Natural killer cell (primary cell): Measurements from ENCODE around the gene EDIL3. TPM values are rescaled to one million over a fixed set of nuclear protein-coding genes. Genes with fewer than 3 reads are reported as not detected.
A peak's percentile ranks its signal among the peaks of the same experiment; 100 is the strongest.

Experiments used
- ATAC-seq, 3 donors: fragments of 150-1000 bp in 2 of 3; fragments of 200-7000 bp in 1 of 3; cut with Tn5 transposase; 1 replicate in 1 of 3; 2 replicates in 2 of 3; pipeline ENCODE4 v1.10.0; 2021; ENCODE audit warnings: mild to moderate bottlenecking in 2 of 3, moderate library complexity in 2 of 3
- DNase-seq, 2 donors: peaks; one replicate each; pipeline versions ENCODE4 v3.0.0 to v3.0.0-alpha.2; 2013 to 2021; ENCODE audit warnings: mixed read lengths in 1 of 2
- H3K27ac ChIP-seq: one replicate; pipeline ENCODE4 v1.5.1; 2013; ENCODE audit warnings: mild to moderate bottlenecking, low read length
- H3K27me3 ChIP-seq: one replicate; pipeline ENCODE4 v1.6.1; 2013; ENCODE audit warnings: low read length; ENCODE audit not compliant: control insufficient read depth, insufficient read depth
- H3K36me3 ChIP-seq: one replicate; pipeline ENCODE4 v1.6.1; 2013; ENCODE audit warnings: low read length; ENCODE audit not compliant: control insufficient read depth, insufficient read depth
- H3K4me1 ChIP-seq: one replicate; pipeline ENCODE4 v1.6.1; 2013; ENCODE audit warnings: low read length; ENCODE audit not compliant: control insufficient read depth, insufficient read depth
- H3K4me3 ChIP-seq: one replicate; pipeline ENCODE4 v1.5.1; 2013; ENCODE audit warnings: low read length
- H3K9me3 ChIP-seq: one replicate; pipeline ENCODE4 v1.6.1; 2013; ENCODE audit warnings: low read length; ENCODE audit not compliant: control insufficient read depth, insufficient read depth
- H3K27ac Mint-ChIP-seq, 2 donors: one replicate each; pipeline ENCODE4 v1.8.0; 2022; ENCODE audit warnings: mild to moderate bottlenecking in 2 of 2, mixed read lengths in 2 of 2, moderate library complexity in 1 of 2
- H3K27me3 Mint-ChIP-seq, 2 donors: one replicate each; pipeline ENCODE4 v1.8.0; 2022; ENCODE audit warnings: low read depth in 2 of 2, mixed read lengths in 2 of 2
- H3K36me3 Mint-ChIP-seq: one replicate; pipeline ENCODE4 v1.8.0; 2022; ENCODE audit warnings: mixed read lengths
- H3K4me1 Mint-ChIP-seq, 2 donors: one replicate each; pipeline ENCODE4 v1.8.0; 2022; ENCODE audit warnings: mixed read lengths in 2 of 2
- H3K4me3 Mint-ChIP-seq: one replicate; pipeline ENCODE4 v1.8.0; 2022; ENCODE audit warnings: mild to moderate bottlenecking, moderate library complexity, mixed read lengths
- H3K9me3 Mint-ChIP-seq, 2 donors: one replicate each; pipeline ENCODE4 v1.8.0; 2022; ENCODE audit warnings: mixed read lengths in 2 of 2
- WGBS: methylation state at CpG from one replicate; pipeline ENCODE4 v1.1.7; 2013; ENCODE audit warnings: missing lambda C conversion rate; ENCODE audit not compliant: insufficient coverage; 5-methylcytosine and 5-hydroxymethylcytosine counted together
- intact Hi-C: fragments of 100-400 bp; cut with micrococcal nuclease; formaldehyde crosslinking; loops from one replicate; pipeline ENCODE4 v1.14.2; 2022
- total RNA-seq, 4 donors: library from RNA; stranded (reverse); fragments of 120-200 nt in 1 of 4; gene quantifications; one replicate each; pipeline versions ENCODE4 v1.2.3 to v1.2.4, GENCODE V29; 2013 to 2022
- TF ChIP-seq, protein P1 (sequence below): fragments of 200-600 bp; IDR thresholded peaks from one replicate; pipeline ENCODE4 v1.8.0; 2022; ENCODE audit warnings: antibody characterized with exemption

EDIL3 gene
- total RNA-seq, 3 donors from 2014 or later (not counting 1 experiment from before 2014, with no cell fraction given), result not detected

DNA sequence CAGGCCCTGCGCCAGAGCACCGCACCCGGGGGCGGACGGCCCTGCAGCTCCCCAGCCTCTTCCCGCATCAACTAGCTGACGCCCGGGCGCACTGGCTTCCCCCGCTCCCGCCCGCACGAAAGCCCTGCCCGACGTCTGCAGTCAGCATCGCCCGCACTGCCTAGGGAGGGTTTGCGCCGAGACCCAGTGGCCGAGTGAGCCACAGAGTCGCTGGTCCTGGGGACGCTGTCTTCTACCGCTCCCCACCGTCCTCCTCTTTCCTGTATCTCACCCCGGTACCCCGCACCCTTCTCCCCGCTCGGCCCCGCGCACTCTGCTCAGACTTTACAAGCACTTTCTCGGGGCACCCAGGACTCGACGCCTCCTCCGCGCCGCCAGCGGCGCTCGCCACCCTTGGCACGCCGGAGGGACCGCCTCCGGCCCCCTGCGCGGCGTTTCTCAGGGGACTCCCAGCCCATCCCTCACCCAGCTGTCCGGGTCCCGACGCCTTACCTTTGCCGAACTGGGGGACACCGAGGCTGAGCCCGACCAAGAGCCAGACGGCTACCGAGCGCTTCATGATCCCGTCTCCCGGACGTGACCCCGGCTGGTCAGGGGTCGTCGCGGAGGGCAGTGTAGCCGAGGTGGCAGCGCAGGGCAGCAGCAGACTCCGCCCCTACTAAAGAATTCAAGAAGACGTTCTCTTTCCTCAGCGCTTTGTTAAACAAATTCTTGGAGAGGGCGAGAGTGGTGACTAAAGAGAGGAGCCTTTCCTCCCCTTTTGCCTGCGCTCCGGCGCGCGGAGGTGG, 670 bp downstream of the EDIL3 start:
- DNase-seq, result no peak
- peaks cover 17% of the 10 kb centered on the region for H3K27me3 ChIP-seq
- no peak overlapping the region for H3K4me3 ChIP-seq
- no peak overlapping the region for H3K27ac Mint-ChIP-seq
- peaks cover 26 to 32% of the 10 kb centered on the region in 2 donors for H3K27me3 Mint-ChIP-seq
- H3K36me3 ChIP-seq, result no peaks in the 10 kb centered on the region
- H3K27ac ChIP-seq, result no peak overlapping the region
- no peaks in the 10 kb centered on the region for H3K36me3 Mint-ChIP-seq
- peaks cover 0 to 6% of the 10 kb centered on the region in 2 donors for H3K4me1 Mint-ChIP-seq
- H3K4me1 ChIP-seq, result peaks cover 2% of the 10 kb centered on the region
- intact Hi-C loops, result no loop called here
- no peak for ATAC-seq
- TF ChIP-seq, protein P1, sequence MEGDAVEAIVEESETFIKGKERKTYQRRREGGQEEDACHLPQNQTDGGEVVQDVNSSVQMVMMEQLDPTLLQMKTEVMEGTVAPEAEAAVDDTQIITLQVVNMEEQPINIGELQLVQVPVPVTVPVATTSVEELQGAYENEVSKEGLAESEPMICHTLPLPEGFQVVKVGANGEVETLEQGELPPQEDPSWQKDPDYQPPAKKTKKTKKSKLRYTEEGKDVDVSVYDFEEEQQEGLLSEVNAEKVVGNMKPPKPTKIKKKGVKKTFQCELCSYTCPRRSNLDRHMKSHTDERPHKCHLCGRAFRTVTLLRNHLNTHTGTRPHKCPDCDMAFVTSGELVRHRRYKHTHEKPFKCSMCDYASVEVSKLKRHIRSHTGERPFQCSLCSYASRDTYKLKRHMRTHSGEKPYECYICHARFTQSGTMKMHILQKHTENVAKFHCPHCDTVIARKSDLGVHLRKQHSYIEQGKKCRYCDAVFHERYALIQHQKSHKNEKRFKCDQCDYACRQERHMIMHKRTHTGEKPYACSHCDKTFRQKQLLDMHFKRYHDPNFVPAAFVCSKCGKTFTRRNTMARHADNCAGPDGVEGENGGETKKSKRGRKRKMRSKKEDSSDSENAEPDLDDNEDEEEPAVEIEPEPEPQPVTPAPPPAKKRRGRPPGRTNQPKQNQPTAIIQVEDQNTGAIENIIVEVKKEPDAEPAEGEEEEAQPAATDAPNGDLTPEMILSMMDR, result no peak
- peaks cover 0 to 2% of the 10 kb centered on the region in 2 donors for H3K9me3 Mint-ChIP-seq
- H3K9me3 ChIP-seq, result peaks cover 4% of the 10 kb centered on the region
- H3K4me3 Mint-ChIP-seq, result no peak overlapping the region
- WGBS, result 3% methylated on average over 73 of the region's 73 CpGs

DNA sequence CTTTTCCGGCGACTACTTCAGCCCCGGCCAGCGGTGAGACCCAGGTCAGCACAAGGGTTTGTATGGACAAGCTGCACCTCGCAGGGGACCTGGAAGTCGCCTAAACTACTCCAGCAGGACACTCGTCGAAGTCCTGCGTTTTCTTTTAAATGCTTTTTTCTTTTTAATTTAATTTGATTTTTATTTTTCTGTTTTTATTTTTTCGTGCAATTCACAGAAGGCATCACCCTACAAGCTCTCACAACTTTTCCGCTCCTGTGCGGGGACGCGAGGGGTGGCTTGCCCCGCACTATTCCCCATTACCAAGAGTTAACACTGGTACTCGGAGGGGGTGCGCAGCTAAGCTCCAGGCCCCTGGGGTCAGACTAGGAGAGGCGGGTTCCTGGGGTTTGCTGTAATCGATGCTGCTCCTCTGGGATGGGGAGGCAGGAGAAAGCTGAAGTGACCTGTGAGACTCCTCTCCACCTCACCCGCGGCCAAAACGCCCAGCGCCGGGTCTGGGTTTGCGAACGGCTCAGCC, 1.3 kb downstream of the EDIL3 start:
- H3K4me3 ChIP-seq, result no peak overlapping the region
- ATAC-seq (no peak), DNase-seq (no peak)
- H3K4me1 Mint-ChIP-seq, result peaks cover 0 to 6% of the 10 kb centered on the region in 2 donors
- no peak overlapping the region for H3K27ac Mint-ChIP-seq
- peaks cover 2% of the 10 kb centered on the region for H3K4me1 ChIP-seq
- H3K36me3 Mint-ChIP-seq, result no peaks in the 10 kb centered on the region
- H3K27me3 Mint-ChIP-seq, result peaks cover 26 to 32% of the 10 kb centered on the region in 2 donors
- H3K36me3 ChIP-seq, result no peaks in the 10 kb centered on the region
- H3K4me3 Mint-ChIP-seq, result no peak overlapping the region
- intact Hi-C loops, result no loop called here
- H3K9me3 Mint-ChIP-seq, result peaks cover 0 to 2% of the 10 kb centered on the region in 2 donors
- TF ChIP-seq, protein P1, result no peak
- peaks cover 4% of the 10 kb centered on the region for H3K9me3 ChIP-seq
- H3K27me3 ChIP-seq, result peaks cover 17% of the 10 kb centered on the region
- H3K27ac ChIP-seq, result no peak overlapping the region
- WGBS, result 5% methylated on average over 25 of the region's 26 CpGs

DNA sequence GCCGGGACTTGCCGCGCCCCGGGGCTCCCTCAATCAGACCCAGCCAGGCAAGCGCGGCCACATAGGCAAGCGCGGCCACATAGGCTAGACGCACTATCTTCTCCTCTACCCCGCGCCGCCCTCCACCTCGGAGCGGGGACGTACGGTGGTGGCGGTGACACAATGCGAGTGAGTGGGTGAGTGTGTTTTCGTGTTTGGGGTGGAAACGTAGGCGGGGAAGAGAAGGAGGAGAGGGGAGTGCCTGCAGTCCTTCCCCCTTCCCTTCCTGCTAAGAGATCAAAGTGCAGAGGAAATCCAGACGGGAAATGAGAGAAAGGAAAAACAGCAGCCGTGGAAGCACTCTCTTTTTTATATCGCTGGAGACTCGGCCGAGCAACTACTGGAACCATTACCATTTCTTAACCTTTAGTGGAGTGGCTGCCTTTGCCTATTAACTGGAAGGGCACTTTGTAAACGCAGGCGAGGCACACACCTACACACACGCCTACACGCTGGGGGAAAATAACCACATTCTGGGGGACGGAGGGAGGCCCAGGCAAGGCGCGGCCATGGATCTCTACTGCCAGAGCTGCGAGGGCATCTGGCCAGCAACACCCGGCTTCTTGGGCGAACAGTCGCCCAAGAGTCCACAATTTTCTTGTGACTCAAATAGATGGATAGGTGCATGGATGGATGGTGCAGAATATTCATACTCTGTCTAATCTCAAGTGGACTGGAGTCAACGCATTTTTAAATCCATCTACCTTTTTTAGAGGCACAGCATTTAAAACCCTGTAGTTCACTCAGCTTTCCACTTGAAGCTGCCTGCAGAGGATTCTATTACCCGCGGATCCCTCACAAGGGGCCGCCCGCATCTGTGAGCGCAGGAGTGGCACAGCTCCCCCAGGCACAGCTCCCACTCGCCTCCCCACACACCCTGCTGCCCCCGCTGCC, 2.1 kb downstream of the EDIL3 start:
- no peak overlapping the region for H3K4me3 Mint-ChIP-seq
- peaks cover 0 to 6% of the 10 kb centered on the region in 2 donors for H3K4me1 Mint-ChIP-seq
- TF ChIP-seq, protein P1, result no peak
- H3K9me3 Mint-ChIP-seq, result no peaks in the 10 kb centered on the region
- Histone ChIP-seq H3K27ac (no peak overlapping the region), H3K36me3 (no peaks in the 10 kb centered on the region), H3K4me1 (peaks cover 2% of the 10 kb centered on the region), H3K27me3 (peaks cover 17% of the 10 kb centered on the region), H3K9me3 (peaks cover 4% of the 10 kb centered on the region), H3K4me3 (no peak overlapping the region)
- WGBS, result 3% methylated on average over 37 of the region's 45 CpGs
- ATAC-seq (peak in 1 of 3 donors; percentile 35), DNase-seq (no peak)
- H3K27ac Mint-ChIP-seq, result no peak overlapping the region
- intact Hi-C loops, result no loop called here
- H3K36me3 Mint-ChIP-seq, result no peaks in the 10 kb centered on the region
- H3K27me3 Mint-ChIP-seq, result peaks cover 26 to 32% of the 10 kb centered on the region in 2 donors
